OCI-LY7 (cell line): ENCODE data around the gene ARL16.

Source experiments
- CTCF ChIP-seq: fragments of 200-600 bp; sonication (generic); conservative IDR thresholded peaks from 2 replicates; pipeline ENCODE4 v1.5.1; 2014; ENCODE audit warnings: mild to moderate bottlenecking, antibody characterized with exemption, low read length, moderate library complexity, mixed read lengths
- EZH2phosphoT487 ChIP-seq: fragments of 200-600 bp; sonication (generic); IDR thresholded peaks from 2 replicates; pipeline ENCODE4 v1.6.1; 2018; ENCODE audit warnings: low read depth, borderline replicate concordance, mild to moderate bottlenecking, mixed run types, antibody characterized with exemption, low read length, moderate library complexity, mixed read lengths

- TF ChIP-seq CTCF (no peak), EZH2phosphoT487 (no peak)
Observed at GRCh38 chr17:81681672-81682071, 1.9 kb downstream of the ARL16 start.
